Stimulated activated CD8-positive, alpha-beta memory T cell treated with anti-CD3 and anti-CD28 coated beads, Interleukin-12 subunit alpha, Interleukin-12 subunit beta, amount 100 ng/mL, for 1 hour (primary cell): ENCODE measurements around the gene BCL2L11.

Experiments
- DNase-seq: peaks from one replicate; pipeline ENCODE4 v3.0.0-alpha.2; 2020; ENCODE audit warnings: low read depth

Gene BCL2L11

DNA sequence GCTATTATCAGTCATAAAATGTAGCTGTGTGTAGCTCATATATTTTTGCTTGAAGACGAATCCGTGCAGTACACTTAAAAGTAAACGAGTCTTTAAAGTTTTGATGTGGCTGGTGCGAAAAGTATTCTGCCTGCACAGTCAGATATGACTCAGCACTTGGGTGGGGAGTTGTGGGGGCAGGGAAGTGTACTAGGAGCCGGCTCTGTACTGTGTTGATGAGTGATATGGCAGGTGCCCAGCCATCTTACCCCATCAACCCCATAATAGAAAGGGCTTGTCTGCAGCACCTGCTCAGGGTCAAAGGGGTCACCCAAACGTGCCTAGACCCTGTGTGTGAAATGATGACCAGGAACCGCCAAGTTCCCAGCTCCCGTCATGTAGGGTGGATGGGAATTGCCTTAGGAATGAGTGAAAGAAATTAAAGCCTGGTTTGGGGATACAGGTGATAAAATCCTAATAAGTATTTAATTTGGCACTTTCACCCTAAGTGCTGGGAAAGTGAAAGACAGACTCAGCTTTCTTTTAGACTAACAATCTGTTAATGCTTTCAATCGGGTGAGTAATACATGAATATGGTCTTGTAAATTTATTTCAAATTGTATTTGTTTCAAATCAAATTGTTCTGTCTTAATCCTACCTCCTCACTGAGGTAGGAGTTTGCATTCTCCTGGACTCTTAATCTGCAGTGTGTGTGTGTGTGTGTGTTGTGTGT lies 48.0 kb downstream of the BCL2L11 start:
- DNase-seq, result no peak

DNA sequence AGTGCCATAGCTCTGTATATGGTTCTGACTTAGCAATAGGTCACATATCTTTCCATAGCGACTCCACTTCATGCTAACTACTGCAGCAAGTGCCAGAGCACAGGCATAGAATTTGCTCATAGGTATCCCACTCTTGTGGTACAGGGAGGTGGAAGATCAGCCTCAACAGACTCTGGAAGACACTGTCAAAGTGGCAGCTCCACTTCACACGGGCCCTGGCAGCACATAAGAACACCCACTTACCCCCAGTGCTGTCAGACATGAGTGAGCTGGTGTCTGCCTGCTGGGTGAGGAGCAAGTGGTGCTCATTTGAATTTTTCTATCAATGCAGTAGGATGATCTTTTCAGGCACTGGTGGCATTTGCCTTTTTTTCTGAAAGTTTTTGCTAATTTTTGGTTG lies 48.6 kb downstream of the BCL2L11 start:
- no peak for DNase-seq

DNA sequence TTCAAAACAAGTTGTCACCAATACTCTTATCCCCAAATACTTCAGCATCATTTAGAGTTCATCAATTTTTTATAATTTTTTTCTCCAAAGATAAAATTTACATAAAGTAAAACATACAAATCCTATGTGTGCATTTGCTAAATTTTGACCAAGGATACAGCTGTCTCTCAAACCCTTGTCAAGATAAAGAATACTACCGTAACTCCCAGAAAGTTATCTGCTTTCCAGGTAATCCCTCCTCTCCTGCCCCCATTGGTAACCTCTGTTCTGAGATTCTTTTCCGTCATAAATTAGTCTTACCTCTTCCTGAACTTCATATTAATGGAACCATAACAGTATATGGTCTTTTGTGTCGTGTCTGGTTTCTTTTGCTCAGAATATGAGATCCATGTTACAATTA lies 49.2 kb downstream of the BCL2L11 start:
- DNase-seq, result no peak

DNA sequence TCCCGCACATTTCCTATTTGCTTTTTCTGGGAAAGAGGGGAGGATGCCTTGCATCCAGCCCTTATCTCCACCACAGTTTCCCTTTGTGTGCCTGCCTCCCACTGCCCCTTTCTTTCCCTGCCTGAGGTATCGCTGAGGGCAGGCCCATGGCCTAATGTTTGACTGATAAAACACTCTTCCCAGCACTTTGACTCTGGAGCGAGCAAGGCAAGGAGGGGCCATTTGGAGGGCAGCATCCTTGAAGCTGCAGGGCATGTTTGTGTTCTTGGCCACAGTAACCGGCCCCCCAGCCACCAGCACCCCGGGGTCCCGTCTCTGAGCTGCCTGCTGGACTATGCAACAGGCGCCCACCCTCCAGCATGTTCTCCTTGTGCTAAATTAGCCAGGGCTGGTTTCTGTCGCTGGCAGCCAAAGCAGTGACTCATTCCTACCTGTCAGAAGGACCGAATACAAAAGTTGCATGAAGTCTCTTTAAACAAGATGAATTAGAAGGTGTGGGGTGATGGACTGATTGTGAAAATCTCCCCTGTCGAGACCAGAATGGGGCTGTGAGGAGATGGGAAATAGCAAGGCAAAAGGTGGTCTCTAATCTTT lies 50.7 kb downstream of the BCL2L11 start:
- no peak for DNase-seq

DNA sequence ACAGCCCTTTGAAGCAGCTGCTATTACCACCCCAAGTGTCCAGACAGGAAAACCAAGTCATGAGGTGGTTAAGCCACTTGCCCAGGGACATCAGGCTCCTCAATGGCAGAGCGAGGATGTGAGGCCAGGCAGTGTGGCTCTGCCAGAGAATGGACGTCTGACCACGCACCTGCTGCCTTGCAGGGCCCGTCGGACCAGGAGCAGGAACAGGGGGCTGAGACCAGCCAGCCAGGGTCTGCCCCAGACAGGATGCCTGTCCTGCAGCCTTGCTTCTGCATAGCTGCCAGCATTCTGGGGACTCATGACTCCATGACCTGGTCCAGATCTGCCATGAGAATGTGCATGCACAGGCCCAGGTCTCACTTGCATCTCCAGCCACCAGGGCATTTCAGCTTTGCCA lies 52.0 kb downstream of the BCL2L11 start:
- no peak for DNase-seq

DNA sequence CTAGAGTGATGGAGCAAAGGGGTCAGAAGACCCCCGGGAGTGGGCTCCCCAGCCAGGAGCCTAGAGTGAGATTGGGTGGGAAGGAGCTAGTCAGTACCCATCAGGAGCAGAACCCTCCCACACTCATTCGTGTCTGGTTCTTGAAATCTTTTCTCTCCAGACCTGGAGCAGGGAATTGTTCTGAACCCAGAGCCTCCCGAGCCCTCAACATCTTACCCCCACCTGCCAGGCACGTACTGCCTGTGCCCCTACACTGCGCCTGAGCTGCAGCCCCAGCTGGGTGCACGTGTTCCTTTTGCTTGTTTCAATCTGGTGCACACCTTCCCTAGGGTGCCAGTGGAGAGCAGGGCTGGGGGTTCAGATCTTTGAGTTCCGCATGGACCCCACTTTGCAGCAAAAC lies 52.6 kb downstream of the BCL2L11 start:
- DNase-seq, result no peak

DNA sequence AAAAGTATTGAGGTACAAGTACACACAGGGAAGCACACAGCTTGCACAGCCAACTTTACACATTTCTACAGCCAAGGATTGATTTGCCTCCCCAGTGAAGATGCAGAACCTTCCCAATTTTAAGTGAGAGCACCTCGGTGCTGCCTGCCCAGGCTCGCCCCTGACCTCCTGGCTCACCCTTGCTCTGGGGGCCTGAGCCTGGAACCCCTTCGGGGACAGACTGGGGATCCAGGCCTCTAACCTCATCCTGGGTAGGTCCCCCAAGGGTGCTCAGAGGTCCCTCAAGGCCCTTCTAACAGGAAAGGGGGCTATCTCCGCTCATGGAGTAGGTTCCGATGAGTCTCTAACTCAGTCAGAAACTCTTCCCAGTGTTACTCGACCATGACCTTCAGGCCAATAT lies 53.1 kb downstream of the BCL2L11 start:
- DNase-seq, result no peak

DNA sequence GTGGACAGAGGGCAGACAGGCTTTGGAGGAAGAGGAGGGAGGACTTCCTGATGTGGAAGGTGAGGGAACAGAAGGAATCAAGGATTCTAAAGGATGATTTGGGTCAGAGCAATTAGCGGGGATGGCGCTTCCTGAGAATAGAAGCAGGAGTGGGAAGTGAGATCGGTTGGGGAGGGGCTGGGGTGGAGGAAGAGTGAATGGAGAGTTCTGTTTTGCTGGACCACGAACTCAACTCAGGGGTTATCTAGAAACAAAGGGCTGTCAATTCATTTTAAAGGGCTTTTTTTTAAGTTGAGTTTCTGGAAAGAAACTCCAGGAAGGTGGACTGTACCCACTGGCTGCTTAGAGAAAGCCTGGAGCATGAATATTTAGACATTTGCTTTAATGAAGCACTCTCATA lies 54.9 kb downstream of the BCL2L11 start:
- no peak for DNase-seq

DNA sequence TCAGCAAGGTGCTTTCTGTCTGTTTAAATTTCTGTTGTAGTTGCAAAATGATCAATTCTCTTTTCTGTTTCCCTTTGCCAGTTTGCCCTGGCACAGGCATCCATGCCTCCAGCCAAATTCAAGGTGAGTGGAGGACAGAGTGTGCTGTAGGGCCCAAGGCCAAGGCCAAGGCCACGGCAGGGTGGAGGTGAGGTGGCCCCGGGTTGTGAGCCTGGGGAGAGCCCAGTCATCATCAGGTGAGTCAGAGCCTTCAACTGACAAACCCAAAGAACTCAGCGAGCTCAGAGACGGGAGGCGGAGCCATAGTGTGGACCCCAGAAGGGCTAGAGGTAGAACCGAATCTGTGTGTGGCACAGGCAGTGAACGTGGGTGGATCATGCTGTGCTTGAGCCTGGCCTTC lies 55.7 kb downstream of the BCL2L11 start:
- no peak for DNase-seq

DNA sequence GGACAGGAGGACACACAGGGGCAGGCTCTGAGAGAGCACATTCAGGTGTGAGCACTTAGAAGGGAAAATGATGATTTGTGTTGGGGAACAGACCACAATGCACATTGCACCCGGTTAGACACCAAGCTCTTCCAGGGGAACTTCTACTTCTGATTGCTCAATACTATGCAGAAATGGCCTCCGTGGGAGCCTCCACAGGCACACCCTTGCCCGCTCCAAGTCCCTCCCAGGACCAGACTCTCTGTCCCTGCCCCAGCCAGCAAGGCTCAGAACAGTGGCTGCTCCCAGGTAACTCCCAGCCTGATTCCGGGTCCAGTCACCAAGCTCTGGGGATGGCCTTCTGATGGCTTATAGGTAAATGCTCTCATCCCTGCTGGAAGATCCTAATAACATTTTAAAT lies 56.2 kb downstream of the BCL2L11 start:
- DNase-seq, result no peak

DNA sequence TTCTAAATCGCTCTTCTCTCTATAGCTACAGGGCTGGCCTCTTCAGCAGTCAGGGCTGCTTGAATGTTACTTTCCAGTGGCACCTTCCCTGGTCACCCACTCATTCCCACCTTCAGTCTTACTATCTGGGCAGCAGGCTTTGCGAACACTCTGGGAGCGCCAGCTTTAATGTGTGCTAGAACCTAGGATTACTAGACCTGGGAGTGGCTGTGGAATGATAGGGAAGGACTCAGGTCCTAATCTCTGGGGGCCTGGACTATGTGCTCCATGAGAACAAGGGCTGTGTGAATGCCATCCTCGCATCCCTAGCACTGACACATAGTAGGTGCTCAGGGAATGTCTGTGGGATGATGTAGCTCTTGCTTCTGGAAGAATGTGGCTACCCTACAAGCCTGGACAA lies 57.6 kb downstream of the BCL2L11 start:
- DNase-seq, result no peak

DNA sequence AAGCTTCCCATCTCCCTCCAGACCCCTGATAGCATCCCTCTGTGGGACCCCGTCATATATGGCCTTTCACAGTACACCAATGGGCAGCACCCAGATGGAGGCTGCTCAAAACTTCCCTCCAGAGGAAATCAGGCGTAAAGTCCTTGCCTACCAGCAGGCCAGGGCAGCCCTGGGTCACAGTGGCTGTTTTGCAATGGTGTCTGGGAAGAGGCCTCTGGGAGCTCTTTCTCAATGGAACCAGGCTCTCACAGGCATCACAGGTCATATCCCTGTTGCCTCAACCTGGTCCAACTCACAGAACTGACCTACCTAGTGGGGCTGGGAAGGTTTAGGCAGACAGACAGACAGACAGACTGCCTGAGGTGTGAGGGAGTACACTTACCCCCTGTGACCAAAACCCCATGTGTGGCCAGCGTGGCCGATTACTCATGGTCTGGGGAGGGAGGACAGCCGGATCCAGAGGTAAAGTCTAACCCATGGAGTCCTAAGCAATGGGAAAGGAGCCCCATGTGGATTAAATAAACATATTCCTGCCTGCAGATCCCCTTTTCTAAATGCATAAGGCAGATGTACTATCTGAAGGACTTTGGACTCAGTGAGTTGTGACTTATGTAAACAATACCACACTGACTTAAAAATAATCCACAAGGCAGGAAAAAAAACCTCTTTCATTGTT lies 58.2 kb downstream of the BCL2L11 start:
- no peak for DNase-seq

DNA sequence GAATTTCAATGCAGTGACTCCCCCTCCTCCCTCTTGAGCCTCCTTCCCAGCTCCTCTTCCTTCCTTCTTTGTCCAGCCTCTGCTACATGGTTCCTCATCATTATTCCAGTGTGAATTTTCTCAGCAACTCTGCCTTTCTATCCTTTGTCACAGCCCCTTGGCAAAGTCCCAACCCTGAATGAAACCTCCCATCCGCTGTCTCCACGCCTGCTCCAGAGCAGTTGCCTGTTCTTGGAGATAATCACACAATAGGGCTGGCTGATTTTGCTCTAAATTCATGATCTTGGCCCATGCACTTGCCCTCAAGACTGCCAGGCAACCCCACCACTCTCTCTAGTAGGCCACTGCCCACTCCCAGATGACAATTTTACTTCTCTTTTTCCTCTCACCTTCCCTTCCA lies 61.4 kb downstream of the BCL2L11 start:
- DNase-seq, result no peak

DNA sequence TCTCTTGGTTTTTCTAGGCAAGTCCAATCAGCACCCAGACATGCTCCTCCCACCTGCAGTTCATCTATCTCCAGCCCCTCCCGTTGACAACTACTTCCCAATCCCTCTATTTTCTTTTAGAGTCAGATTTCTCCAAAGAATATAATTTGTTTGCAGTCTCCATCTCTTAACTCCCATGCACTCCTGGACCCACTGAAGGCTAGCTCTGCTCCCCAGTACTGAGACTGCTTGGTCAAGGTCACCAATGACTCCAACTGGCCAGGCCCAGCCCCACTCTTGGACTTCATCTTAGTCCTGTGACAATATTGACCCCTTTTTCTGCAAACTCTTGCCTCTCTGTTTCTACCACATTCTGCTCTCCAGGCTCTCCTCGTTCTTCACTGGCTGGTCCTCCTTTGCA lies 62.0 kb downstream of the BCL2L11 start:
- DNase-seq, result no peak

DNA sequence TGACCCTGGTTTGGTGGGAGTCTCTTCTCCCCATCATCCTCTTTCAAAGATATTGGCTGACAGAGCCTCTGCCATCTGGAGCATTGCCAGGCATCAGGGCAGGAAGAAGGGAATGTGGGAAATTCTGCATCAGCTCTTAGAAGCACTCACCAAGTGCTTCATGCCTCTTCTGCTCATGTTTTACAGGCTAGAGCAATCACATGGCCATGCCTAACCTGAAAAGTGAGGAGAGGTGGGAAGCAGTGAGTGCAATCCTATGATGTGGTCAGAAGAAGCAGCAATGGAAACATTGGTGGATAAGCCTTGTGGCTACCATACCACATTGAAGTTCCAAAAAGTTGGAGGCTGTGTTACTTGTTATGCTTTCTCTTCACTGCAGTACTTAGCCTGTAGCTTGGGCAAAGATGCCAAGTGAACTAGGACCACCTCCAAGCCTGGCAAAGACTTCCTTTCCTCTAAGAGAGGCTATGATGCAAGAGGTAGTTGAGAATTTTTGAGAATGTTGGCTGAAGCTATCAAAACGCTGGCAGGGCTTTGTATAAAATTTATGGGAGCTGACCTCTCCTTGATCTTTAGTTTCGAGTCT lies 64.1 kb downstream of the BCL2L11 start:
- DNase-seq, result no peak

DNA sequence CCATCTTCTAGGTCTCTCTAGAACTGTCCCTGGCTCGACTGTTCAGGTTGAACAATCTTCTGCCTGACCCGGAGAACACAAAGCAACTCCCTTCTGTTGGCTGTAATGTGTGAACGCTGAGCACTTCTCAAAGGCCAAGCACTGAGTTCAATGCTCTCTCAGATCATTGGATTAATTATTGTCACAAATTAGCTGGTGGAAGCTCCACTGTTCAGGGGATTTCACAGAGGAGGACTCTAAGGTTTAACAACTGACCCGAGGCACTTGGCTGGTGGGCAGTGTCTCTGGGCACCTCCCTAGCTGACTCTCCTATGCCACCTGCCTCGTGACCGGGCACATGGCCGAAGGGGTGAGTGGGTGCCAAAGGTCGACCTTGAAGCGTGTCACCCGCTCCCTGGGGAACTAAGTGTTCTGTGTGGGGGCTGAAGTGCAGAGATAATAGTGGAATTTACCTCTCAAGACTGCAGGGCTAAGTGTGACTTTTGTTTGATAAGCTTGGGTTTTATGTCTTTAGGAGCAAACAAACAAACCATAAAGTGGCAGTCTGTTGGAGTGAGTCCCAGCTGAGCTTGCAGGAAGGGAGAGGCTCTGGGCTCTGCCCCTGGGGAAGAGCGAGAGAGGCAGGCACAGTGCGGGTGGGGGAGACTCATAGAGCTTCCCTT lies 64.8 kb downstream of the BCL2L11 start:
- no peak for DNase-seq

DNA sequence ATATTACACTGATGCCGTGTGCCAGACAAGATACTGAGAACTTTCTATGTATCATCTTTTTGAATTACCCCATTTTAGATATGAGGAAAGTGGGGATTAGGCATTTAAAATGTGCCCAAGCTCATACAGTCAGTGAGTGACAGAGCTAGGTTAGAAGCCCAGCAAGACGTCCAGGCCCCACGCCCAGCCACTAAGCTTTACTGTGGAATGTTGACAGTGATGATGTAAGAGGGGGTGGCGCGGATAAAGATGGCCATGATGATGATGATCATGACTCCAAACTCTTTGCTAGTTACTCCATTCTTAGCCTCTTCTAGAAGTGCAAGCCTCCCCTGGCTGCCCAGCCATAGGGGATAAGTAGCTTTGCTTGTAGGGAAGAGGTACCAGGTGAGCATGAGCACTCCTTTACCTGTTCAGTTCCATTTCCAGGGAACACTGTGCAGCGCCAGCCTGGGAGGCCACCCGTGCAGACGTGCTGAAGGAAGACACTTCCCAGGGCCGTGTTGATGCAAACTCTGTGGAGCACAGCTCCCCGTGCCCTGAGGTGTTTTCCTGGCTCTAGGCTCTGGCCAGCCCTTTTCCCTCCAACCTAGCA lies 65.5 kb downstream of the BCL2L11 start:
- DNase-seq, result no peak

DNA sequence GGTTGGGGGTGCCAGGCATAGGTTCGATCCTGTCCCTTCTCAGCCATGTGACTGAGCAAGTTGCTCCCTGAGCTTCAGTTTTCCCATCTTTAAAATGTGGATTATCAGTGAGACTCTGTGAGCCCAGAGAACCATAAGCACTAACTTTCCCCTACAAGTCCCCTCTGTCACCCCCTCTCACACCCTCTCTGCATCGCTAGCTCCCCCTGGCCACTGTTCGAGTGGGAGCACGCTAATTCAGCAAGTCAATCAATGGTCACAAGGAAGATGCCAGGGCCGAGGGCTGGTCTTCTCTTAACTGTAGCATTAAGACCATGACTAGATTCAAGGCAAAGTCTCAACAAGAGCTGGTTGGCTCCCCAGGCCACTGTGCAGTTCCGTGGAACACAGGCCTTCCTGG lies 66.2 kb downstream of the BCL2L11 start:
- DNase-seq, result no peak

DNA sequence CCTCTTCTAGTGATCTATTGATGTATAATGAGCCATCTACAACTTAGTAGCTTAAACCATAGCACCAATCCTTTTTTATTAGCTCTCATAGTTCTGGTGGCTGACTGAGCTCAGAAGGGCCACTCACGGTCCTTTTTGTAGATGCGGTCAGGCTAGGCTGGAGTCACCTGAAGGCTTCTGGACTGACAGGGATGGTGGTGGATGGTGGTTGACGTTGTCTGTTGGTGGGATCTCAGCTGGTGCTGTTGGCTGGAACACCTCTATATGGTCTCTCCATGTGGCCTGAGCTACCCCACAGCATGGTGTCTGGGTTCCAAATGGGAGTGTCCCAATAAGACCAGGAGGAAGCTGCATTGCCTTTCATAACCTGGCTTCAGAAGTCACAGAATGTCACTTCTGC lies 68.0 kb downstream of the BCL2L11 start:
- no peak for DNase-seq

DNA sequence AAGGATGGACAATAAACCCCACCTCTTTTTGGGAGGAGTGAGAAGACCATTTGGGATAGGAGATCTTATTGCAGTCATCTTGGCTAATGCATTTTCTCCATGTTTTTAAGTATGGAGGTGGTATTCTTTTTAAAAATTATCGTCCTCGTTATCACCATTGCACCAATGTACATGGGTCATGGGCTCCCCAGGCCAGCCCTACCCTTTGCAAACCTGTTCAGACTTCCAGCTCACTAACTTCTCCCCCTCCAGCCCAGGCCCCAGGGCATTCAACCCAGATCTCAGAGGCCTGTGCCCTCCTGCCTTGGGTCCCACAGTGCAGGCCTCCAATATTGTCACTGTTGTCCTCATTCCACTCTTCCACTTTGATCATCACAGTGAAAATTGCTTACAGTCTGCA lies 68.4 kb downstream of the BCL2L11 start:
- no peak for DNase-seq

DNA sequence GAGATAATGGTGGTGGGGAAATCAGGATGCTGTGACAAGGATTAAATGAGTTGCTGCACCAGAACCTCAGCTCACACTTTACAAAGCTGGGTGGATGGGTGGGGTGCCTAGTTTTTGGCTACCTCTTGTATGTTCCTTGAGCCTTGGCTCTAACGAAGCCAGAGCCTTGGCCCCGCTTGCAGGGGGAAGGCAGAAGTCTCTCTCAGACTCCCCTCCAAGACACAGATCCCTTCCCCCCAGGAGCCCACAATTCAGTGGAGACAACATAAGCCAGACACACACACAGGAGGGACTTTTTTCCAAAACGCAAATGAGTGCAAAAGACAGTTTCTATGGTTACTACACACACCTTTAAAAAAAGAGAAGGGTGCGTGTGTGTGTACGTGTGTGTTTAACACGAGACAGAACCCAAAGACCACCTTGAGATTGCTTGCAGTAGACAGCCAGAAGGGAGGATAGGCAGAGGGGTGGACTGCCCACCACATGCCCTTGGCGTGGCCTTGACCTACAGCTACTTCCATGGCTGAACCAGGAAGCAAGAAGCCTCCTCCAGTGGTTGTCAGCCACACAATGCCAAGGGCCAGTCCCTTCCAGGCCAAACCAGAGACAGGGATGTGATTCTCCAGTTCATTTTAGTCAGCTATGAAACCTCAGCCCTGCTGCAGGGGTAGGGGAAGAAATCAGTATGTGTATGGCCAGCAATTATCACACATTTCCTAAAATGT lies 70.3 kb downstream of the BCL2L11 start:
- no peak for DNase-seq

DNA sequence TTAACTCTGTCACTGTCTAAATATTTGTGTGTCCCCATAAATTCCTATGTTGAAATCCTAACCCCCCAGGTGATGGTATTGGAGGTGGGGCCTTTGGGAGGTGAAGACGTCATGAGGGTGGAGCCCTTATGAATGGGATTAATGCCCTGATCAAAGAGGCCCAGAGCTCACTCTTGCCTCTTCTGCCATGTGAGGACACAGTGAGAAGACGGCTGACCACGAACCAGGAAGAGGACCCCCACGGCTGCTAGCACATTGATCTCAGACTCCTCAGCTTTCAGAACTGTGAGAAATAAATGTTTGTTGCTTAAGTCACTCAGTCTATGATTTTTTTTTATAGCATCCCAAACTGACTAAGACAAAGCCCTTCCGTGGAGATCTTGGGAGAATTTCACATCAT lies 71.2 kb downstream of the BCL2L11 start:
- no peak for DNase-seq
